Mesenteric fat pad (tissue), 1 donor: Measurements from ENCODE around the gene EPB41L3. TPM values are rescaled to one million over a fixed set of nuclear protein-coding genes. Genes with fewer than 3 reads are reported as not detected.
"Not testable (repeated sequence)": the region's sequence is repeated elsewhere in the genome, so short reads cannot be mapped to it uniquely, and the experiment has no call there.

Experiments used
- DNase-seq: peaks from one replicate; pipeline ENCODE4 v3.0.0-alpha.2; 2020; ENCODE audit warnings: low spot score
- total RNA-seq: library from RNA; stranded (reverse); fragmentation: NEBNext Ultra II Directional; extraction: Animal tissue kit (Norgen Biotek cat#: 25700); gene quantifications from one replicate; pipeline ENCODE4 v1.2.1, GENCODE V29; 2021
- donor health status: DM: yes; HTN: yes; CAD: no.

The EPB41L3 gene
- total RNA-seq, 1 donor from 2014 or later: 249 TPM

GRCh38 chr18:5532066-5532465, 11.7 kb downstream of the EPB41L3 start:
- DNase-seq: no peak

- DNase-seq: no peak
Measured at GRCh38 chr18:5530629-5531178, 13.1 kb downstream of the EPB41L3 start.

- DNase-seq: no peak
Measured at GRCh38 chr18:5529471-5529870, 14.3 kb downstream of the EPB41L3 start.

- DNase-seq: no peak
Measured at GRCh38 chr18:5527603-5528002, 16.2 kb downstream of the EPB41L3 start.

- no peak for DNase-seq
Measured at GRCh38 chr18:5524660-5525059, 19.1 kb downstream of the EPB41L3 start.

GRCh38 chr18:5521000-5521399, 22.8 kb downstream of the EPB41L3 start:
- no peak for DNase-seq

- DNase-seq: no peak
Measured at GRCh38 chr18:5520464-5520863, 23.3 kb downstream of the EPB41L3 start.

- no peak for DNase-seq
Measured at GRCh38 chr18:5519448-5520298, 24.1 kb downstream of the EPB41L3 start.

GRCh38 chr18:5518899-5519371, 24.9 kb downstream of the EPB41L3 start:
- no peak for DNase-seq

GRCh38 chr18:5518179-5518770, 25.5 kb downstream of the EPB41L3 start:
- no peak for DNase-seq

- DNase-seq: no peak
Measured at GRCh38 chr18:5516841-5517240, 27.0 kb downstream of the EPB41L3 start.

GRCh38 chr18:5515011-5515784, 28.6 kb downstream of the EPB41L3 start:
- no peak for DNase-seq

- DNase-seq: no peak
Measured at GRCh38 chr18:5513947-5514346, 29.9 kb downstream of the EPB41L3 start.

GRCh38 chr18:5512176-5512575, 31.6 kb downstream of the EPB41L3 start:
- DNase-seq: no peak

GRCh38 chr18:5511541-5511940, 32.3 kb downstream of the EPB41L3 start:
- not testable (repeated sequence) for DNase-seq

GRCh38 chr18:5510135-5510846, 33.5 kb downstream of the EPB41L3 start:
- DNase-seq: no peak

- no peak for DNase-seq
Measured at GRCh38 chr18:5508821-5509220, 35.0 kb downstream of the EPB41L3 start.

GRCh38 chr18:5507756-5508155, 36.0 kb downstream of the EPB41L3 start:
- no peak for DNase-seq

GRCh38 chr18:5506174-5506573, 37.6 kb downstream of the EPB41L3 start:
- DNase-seq: no peak

- DNase-seq: no peak
Measured at GRCh38 chr18:5503740-5504139, 40.1 kb downstream of the EPB41L3 start.
